ENCODE data around the gene PCED1B. TPM values are rescaled to one million over a fixed set of nuclear protein-coding genes. Genes with fewer than 3 reads are reported as not detected.

Gene PCED1B
- total and polyA plus RNA-seq, 12 donors, result 0.49 to 4.8 (median 0.88) TPM

- 89 to 90% methylated on average over 13 of the region's 13 CpGs for WGBS, 2 donors
- Histone ChIP-seq H3K4me1 (peaks cover 0 to 4% (median 0%) of the 10 kb centered on the region in 9 donors), H3K4me3 (no peak overlapping the region), H3K9me3 (no peaks in the 10 kb centered on the region), H3K27ac (no peak overlapping the region), H3K36me3 (no peaks in the 10 kb centered on the region), H3K27me3 (peaks cover 0 to 16% (median 0%) of the 10 kb centered on the region in 7 donors)
- TF ChIP-seq, protein P1, sequence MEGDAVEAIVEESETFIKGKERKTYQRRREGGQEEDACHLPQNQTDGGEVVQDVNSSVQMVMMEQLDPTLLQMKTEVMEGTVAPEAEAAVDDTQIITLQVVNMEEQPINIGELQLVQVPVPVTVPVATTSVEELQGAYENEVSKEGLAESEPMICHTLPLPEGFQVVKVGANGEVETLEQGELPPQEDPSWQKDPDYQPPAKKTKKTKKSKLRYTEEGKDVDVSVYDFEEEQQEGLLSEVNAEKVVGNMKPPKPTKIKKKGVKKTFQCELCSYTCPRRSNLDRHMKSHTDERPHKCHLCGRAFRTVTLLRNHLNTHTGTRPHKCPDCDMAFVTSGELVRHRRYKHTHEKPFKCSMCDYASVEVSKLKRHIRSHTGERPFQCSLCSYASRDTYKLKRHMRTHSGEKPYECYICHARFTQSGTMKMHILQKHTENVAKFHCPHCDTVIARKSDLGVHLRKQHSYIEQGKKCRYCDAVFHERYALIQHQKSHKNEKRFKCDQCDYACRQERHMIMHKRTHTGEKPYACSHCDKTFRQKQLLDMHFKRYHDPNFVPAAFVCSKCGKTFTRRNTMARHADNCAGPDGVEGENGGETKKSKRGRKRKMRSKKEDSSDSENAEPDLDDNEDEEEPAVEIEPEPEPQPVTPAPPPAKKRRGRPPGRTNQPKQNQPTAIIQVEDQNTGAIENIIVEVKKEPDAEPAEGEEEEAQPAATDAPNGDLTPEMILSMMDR (IDR thresholded peaks at IDR 0.05), result no peak
- no peak for DNase-seq
- no peak for ATAC-seq
- intact Hi-C loops (cut with DNase I), result no loop called here
These were observed 189.4 kb downstream of the PCED1B start for GRCh38 chr12:47268501-47269454.

GRCh38 chr12:47269916-47270315 lies 190.5 kb downstream of the PCED1B start:
- 94 to 95% methylated on average over 1 of the region's 1 CpG for WGBS, 2 donors
- ATAC-seq, result no peak
- TF ChIP-seq, protein P1 (IDR thresholded peaks at IDR 0.05), result no peak

DNA sequence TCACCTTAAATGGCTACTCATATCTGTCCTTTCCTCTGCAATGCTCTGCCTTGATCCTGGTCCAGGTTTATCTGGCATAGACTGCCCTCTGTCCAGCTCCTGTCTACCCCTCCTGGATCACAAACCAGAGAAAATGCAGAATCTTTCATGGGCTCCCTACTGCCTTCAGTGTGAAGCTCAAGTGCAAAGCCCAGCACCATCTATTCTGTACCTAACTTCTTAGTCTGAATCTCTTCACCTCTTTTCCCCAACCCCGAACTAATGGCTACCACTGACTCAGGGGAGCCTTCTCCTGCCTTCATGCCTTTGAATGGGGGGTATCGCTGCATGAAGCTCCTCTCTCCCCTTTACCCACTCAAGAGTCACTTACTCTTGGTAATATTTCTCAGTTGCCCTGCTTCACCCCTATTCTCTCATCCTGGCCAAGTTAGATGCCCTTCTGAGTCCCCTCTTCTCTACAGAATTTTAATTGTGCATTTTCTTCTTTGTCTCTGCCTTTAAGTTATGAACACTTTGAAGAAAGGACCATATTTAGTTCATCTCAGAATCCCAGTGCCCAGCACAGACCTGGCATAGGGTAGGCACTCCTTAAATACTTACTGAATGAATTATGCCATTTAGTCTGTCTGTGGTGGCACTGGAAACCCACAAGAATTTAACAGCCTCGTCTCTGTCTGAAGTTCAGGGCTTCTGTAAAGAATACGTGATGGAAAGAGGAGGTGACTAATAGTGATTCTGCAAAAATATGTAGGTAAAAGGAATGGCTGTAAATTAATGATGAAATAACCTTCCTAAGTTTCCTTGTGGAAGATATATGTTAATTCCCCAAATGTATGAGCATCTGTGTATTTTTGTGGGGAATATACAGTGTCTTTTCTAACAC lies 191.6 kb downstream of the PCED1B start:
- TF ChIP-seq, protein P1 (IDR thresholded peaks at IDR 0.05), result no peak
- no peak for DNase-seq
- peaks cover 0 to 16% (median 0%) of the 10 kb centered on the region in 7 donors for H3K27me3 ChIP-seq
- WGBS, 2 donors, result 86% methylated on average over 4 of the region's 4 CpGs
- intact Hi-C loops (cut with DNase I), result no loop called here
- no peak for ATAC-seq
- H3K9me3 ChIP-seq, result no peaks in the 10 kb centered on the region
- no peak overlapping the region for H3K4me3 ChIP-seq
- H3K27ac ChIP-seq, result no peak overlapping the region
- H3K36me3 ChIP-seq, result no peaks in the 10 kb centered on the region
- peaks cover 0 to 11% (median 0%) of the 10 kb centered on the region in 9 donors for H3K4me1 ChIP-seq

More at GRCh38 chr12:47269916-47270315, 190.5 kb downstream of the PCED1B start:
- H3K36me3 ChIP-seq, result no peaks in the 10 kb centered on the region
- H3K27ac ChIP-seq, result no peak overlapping the region
- no peaks in the 10 kb centered on the region for H3K9me3 ChIP-seq
- no peak overlapping the region for H3K4me3 ChIP-seq
- H3K27me3 ChIP-seq, result peaks cover 0 to 16% (median 0%) of the 10 kb centered on the region in 7 donors
- H3K4me1 ChIP-seq, result peaks cover 0 to 9% (median 0%) of the 10 kb centered on the region in 9 donors
- no peak for DNase-seq
- intact Hi-C loops (cut with DNase I), result no loop called here

GRCh38 chr12:47271800-47272239 lies 192.4 kb downstream of the PCED1B start:
- no peaks in the 10 kb centered on the region for H3K36me3 ChIP-seq
- no peak overlapping the region for H3K4me3 ChIP-seq
- no peaks in the 10 kb centered on the region for H3K9me3 ChIP-seq
- peaks cover 0 to 16% (median 0%) of the 10 kb centered on the region in 7 donors for H3K27me3 ChIP-seq
- no peak for DNase-seq
- H3K4me1 ChIP-seq, result peaks cover under 1 to 18% (median 6%) of the 10 kb centered on the region in 9 donors
- intact Hi-C loops (cut with DNase I), result no loop called here
- no peak for ATAC-seq
- TF ChIP-seq, protein P1 (IDR thresholded peaks at IDR 0.05), result no peak
- WGBS, 2 donors, result 68 to 73% methylated on average over 2 of the region's 2 CpGs
- H3K27ac ChIP-seq, result no peak overlapping the region
